LNCAP (cell line): ENCODE data around the gene DAAM1.

Experiments used
- CTCF ChIP-seq: fragments of 450-650 bp; IDR thresholded peaks from 2 replicates; pipeline ENCODE4 v1.5.1; 2017; ENCODE audit warnings: mild to moderate bottlenecking

The DAAM1 gene

GRCh38 chr14:59339524-59340330 lies 151.3 kb downstream of the DAAM1 start:
- no peak for TF ChIP-seq CTCF

GRCh38 chr14:59341858-59342477 lies 153.5 kb downstream of the DAAM1 start:
- no peak for TF ChIP-seq CTCF

GRCh38 chr14:59342516-59343484 lies 154.3 kb downstream of the DAAM1 start:
- no peak for TF ChIP-seq CTCF

- TF ChIP-seq CTCF: no peak
Measured at GRCh38 chr14:59343585-59343984, 155.1 kb downstream of the DAAM1 start.

GRCh38 chr14:59344016-59344415 lies 155.5 kb downstream of the DAAM1 start:
- no peak for TF ChIP-seq CTCF

- no peak for TF ChIP-seq CTCF
Measured at GRCh38 chr14:59344691-59345455, 156.4 kb downstream of the DAAM1 start.

- no peak for TF ChIP-seq CTCF
Measured at GRCh38 chr14:59346329-59346728, 157.9 kb downstream of the DAAM1 start.
